Measurements from ENCODE around the gene FNTB.

Gene FNTB

DNA sequence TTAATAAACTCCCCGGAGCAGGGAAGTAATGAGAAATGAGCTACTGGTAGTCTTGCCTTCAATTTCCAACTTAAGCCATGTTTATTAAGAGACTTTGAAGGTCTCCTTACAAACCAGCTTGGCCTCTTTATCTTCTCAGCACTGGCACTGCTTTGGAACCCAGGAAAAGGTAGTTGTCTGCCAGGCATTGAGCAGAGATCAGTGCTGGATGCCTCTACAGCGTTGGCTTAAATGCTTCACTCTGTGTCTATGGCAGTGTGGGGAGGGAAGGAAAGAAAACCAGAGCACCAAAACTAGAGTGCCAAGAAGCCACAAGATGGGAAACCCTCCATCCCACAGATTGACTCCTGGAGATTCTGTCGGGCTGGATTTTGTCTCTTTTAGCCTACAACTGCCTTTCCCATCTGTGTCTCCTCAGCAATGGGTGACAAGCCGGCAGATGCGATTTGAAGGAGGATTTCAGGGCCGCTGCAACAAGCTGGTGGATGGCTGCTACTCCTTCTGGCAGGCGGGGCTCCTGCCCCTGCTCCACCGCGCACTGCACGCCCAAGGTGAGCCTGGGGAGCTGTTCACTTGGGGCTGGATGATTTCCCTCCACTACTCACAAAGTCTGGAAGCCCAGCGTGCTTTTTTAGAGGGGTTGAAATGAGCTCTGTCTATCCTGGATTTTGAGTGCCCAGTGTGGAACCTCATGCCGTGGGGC lies 57.3 kb downstream of the FNTB start:
- no peak for DNase-seq

DNA sequence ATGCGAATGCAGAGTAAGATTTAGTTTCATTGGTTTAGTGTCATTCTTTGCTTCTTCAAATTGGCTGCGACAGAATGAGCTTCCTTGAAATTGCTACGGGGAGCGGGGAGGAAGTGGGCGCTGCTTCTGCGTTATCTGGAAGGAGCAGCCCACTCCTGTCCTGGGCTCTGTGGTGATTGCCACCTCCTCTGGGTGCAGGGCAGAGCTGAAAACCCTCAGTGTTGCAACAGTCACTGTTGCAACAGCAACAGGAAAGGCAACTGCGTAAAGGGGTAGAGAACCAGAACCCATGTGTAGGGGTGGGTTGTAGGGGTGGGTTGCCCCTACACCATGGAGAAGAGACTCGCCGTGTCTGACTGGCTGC lies 57.9 kb downstream of the FNTB start:
- peak in 8 of 58 donors; percentile 16 to 55 (median 26) for DNase-seq

DNA sequence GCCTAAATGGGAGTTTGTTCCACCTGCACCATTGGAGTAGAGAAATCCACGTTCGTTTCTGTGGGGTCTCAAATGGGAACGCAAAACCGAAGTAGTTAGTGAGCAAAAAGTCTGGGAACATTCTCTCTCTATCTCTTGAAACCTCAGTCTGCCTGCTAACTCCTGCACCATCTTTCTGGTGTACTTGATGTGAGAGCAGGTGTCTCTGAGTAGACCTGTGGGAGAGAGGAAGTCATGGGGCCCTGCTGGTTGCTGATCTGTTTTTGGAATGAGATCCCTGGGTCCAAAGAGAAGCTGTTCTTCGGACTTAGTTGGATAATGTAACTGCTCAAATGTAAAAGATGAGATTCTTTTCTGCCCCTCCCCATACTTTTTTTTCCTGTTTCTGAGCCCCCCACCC lies 58.3 kb downstream of the FNTB start:
- DNase-seq = no peak

DNA sequence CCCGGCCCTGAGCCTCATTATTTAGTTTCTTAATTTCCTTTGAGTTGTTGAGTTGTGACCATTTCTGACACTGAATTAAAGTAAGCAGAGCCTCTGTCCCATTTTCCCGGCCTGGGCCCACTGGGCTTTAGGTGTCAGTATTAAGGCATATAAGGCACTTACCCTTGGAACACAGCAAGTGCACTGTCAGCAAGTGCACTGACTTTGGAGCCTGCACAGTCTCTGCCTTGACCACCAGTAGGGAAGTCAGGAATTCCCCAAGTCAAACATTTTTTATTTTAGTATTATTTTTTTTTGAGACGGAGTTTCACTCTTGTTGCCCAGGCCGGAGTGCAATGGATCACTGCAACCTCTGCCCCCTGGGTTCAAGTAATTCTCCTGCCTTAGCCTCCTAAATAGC lies 59.0 kb downstream of the FNTB start:
- DNase-seq = no peak

DNA sequence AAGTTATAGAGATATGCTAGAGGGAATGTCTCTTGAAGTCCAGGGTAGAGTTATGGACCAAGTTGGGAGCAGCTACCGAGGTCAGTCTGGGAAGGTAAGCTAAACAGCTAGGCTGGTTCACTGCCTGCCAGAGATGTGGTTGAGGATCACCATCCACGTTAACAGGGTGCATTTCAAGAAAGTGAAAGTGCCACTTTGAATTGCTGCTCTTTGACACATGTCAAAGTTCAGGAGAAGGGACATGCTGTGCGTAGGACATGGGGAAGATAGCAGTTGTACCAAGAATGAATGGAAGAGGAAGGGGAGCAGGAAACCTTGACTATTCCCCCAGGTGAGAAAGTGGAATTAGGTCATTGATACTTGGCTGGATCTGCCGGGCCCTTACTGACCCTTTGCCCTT lies 66.1 kb downstream of the FNTB start:
- no peak for DNase-seq

DNA sequence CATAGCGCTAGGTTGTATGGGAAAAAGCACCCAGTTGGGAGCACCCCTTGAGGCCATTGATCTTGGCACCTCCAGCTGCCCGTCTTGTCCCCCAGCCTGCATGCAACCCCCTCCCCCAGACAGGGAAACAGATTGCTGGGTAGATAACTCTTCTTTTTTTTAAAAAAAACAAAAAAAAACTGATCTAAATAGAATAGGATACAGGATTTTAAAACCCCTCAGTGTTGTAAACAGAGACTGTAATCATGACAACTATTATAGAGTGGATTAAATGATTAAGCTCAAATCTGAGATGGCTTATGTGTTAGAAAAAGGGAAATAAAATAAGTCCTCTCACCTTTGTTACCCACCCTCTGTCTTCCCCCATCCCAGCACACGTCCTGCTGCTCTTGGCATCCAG lies 66.8 kb downstream of the FNTB start:
- DNase-seq = no peak

DNA sequence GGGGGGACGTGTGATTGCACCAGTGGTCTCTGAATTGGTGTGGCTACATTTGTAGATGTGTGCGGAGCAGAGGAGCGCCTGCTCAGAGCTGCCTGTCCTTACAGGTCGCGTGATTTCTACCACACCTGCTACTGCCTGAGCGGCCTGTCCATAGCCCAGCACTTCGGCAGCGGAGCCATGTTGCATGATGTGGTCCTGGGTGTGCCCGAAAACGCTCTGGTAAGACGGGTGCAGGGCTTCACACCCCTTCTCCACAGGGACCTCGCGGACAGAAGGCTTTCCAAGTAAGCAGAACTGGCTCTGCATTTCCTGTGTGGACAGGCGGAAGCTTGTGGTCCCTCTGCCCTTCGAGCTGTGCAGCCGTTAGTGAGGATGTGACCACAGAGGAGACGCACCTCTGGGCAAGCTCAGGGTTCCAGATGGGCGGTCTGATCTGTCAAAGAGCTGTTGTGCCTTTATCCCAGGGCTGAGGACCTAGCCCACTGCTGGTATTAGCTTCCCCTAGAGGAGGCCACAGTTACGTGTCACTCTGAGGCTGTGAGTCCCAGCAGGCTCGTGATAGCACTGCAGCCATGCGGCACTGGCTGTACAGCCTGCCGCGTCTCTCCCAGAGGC lies 67.9 kb downstream of the FNTB start:
- DNase-seq = peak in 1 of 58 donors; percentile 13

DNA sequence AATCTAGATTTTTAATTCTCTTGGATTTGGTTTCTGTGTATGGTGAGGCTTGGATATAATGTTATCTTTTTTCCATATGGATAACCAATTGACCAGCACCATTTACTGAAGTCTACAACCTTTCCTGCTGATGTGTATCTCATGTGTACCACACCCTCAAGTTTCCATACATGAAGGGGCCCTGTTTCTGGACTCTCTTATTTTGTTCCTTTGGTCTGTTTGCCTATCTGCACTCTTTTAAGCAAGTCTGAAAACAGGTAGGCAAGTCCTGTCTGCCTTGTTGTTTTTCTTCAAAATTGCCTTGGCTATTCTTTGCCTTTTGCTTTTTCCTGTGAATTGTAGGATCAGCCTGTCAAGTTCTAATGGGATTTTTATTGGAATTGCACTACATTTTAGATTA lies 71.0 kb downstream of the FNTB start:
- no peak for DNase-seq

DNA sequence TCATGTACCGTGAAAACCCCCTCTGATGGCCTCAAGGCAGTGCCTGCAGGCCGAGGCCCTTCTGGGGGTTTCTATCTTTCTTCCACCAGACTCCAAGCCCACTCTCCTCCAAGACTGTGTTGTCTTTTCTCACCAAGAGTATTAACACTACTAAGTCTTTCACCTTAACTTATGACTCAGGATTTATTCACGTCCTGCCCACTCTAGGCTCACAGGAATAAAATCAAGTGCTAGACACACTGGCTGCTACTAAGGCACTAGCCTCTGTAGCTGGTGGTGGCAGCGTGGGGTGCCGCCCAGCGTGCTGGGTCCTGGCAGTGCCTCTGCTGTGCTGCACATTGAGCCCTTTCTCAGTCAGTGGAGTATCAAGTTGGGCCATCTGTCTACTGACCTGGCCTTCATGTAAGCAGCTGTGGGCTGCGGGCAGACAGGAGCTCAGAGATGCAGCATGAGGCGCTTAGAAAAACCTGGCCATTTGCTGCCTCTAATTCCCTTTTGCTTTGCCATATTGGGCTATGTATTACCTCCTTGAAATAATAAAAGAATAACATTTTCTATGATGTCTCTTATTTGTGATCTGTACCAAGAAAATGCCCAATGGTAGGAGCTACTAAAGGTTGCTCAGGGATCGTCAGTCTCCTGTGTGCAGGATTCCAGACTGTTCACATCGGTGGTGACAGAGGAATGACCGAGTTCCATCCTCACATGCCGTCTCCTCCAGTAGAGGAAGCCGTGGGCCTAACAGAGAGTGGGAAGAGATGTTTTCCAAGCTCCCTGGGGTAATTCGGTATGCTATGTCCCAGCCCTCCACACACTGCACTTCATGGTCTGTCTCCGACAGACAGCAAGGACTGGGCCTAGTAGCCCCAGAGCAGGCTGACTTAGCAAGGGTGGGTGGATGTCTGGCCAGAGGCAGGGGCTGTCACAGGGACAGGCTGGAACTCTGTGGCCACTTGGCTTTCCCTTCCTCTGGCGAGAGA lies 75.7 kb downstream of the FNTB start:
- peak in 1 of 58 donors; percentile 21 for DNase-seq

DNA sequence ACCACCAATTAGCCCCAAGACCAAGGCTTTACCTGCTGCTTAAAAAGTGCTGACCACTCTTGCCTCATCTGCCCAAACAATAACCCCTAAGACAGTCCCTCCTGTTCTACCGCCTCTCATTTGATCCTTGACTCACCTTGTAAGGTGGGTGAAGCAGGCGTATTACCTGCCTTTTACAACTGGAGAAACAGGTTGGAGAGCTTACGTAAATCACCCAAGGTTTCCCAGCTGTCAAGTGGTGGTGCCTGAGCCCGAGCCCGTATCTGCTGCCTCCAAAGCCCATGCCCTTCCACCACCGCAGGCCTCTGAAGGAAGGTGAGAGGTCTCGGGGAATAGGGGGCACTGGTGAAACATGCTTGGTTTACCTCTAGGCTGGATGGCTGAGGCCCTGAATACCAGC lies 79.0 kb downstream of the FNTB start:
- DNase-seq = no peak

DNA sequence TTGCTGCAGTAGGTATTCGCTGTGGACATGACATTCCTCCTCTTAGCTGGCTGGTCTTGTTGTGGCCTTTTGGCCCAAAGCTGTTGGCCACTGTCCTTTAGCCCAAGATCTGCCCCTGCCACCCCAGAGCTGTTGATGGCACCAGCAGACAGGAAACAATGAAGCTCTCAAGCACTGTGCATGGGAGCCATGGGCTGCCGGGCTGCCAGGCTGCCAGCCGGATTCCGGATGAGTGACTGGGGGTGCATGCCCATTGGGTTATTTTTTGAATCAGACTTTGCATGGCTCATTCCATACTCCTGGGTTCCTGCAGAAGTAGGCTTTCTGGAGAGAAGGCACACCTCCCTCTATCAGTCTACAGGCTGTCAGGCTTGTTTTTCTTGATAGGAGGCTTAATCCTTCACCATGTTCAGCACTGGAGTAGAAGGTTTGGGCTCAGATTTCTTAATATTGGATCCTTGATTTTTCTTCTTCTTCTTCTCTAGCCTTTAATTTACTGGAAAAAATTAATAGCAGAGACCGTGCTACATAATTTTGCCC lies 83.2 kb downstream of the FNTB start:
- DNase-seq = no peak

DNA sequence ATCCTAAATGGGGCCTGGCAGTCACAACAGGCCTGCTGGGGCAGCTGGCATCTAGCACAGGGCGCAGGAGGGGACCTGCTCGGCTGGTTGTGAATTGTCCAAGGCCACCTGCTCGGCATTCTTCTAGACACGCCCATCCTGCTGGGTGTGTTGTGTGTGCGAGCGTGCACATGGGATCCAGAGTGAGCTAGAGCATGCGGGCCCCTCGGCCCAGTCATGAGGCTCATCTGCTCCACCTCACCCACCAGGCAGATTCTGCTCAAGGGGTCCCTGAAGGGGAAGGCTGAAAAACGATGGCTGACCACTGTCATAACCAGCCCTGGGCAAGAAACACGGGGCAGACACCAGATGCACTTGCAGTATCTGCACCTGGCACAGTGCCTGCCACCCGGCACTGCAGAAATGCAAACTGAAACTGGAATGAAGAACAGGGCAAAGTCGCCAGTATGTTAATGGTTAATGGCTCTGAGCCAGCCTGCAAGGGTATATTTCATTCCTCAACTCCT lies 83.8 kb downstream of the FNTB start:
- DNase-seq = peak in 1 of 58 donors; percentile 32

DNA sequence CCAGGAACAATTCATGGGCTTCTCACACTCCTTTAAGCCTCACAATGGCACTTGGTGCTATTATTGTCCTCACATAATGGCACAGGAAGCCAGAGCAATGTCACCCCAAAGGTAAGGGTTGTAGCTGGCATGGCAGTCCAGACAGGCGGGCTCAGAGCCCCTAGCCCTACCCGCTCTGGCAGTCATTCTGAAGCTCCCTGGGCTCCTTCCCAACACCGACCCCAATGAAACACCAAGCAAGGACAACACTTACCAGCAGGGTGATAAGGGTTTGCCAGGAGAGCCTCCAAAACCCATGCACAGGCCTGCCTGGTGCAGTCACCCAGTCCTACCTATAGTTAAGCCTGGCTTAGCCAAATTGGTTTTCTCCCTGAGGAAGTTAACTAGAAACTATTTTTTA lies 84.8 kb downstream of the FNTB start:
- DNase-seq = no peak

DNA sequence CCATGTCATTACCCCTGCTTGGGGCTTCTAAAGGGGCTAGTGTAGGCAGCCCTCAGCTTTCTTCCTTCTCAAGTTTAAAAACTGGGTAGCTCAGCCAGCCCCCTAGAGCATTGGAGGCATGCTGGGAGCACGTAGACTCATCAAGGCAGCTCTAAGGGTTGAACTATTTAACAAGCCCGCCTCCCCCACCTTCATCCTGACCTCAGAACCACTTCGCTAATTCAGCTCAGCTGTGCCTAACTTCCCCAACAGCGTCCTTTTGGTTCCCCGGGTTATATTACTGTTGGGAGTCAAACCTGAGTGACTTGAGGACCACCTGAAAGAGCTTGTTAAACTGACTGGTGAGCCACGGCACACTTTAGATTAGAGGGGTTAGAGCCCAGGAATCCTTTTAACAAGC lies 85.6 kb downstream of the FNTB start:
- no peak for DNase-seq

DNA sequence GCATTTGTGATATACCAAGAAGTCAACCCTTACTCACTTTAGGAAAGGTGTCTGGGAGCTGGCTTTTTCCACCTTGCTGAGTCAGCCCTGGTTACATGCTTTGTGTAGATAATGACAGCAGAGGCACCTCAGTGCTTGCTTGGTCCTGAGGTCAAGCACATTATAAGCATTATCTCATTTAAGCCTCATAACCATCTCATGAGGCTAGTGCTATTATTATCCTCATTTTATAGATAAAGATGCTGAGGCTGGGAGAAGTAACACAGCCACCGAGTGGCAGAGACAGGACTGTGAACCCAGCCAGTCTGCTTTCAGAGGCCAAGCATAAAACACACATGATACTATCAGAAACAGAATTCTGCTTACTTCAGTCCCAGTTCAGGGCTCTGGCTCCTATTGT lies 86.2 kb downstream of the FNTB start:
- DNase-seq = no peak

DNA sequence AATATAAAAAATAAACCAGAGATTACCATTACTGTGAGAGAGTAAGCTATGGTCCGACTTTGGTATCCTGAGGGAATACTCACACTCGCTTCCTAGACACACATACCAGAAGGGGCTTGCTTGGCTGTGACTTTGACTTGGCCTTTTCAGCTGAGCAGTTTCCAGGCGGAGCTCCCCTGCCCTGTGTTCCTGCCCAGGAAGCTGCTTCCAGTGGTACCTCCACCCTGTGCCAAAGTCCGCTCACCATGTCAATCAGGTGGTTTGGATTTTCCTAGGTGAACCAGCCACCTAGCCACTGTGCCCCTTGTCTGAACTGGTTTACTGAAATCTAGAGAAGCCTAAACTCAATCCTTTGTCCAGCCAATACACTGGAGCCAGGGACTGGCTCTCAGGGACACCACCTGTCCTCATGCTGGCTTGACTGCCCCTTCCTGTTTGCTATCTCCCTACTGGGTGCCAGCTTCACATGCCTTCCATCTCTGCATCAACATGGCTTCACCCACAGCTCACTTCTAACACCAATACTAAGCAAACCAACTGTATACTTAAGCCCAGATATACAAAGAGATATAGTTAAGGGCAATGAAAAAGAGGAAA lies 87.0 kb downstream of the FNTB start:
- no peak for DNase-seq

DNA sequence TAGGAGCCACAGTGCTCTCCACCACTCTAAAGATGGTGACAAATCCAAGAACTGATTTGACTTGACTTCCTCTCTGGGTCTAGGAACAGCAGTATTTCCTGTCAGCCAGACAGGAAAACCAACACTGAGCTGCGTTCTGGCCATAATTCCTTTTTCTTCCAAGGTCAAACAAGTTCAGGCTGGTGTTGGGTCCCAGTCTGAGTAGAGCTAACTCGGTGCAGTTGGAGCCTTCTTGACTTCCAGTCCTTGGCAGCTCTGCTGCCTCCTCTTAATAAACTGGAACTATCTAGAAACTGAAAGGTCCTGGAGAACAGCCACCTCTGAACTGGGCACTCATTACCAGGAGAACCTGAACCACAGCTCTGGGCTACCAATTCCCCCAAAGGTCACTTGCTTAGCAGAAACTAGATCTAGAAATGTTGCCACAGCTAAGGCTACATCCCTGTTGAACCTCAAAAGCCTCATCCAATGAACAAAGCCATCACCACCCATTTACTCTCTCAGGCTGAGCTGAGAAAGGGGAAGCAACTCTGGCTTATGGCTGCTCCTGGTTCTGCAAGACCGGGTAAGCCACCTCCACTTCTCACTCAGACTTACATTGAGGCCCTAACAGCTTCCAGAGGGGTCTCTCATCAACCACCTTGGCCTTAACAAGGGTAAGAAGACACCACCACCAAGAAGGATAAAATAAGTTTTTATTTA lies 87.9 kb downstream of the FNTB start:
- DNase-seq = no peak

DNA sequence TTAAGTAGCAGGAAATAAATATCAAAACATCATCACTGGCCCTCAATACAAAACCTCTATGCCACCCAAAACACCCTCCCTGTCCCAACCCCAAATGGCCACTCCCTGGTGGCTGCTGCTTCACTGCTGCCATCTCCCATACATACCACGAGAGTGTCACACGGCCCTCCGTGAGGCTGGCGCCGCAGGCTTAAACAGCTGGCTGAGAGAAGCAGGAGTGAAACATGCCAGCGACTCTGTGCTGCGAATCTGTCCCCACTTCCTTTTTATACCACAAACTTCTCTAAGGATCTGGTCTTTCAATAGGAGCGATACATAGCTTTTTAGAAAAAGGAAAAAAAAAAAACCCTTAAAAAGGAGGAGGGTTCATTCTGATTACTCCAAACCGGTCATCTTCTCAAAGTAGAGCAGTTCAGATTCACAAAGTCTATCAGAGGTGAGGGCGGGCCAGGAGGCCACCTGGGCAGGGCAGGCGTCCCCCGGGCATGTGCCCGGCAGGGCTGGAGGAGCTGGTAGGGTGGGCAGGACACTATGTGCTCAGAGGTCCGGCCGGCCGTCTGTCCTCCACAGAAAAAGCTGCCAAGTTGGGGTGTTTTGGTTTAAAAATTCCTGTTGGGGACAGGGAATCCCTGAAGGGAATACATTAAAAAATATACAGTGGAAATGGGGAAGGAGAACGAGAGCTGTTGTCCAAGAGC lies 89.1 kb downstream of the FNTB start:
- peak in 1 of 58 donors; percentile 23 for DNase-seq

DNA sequence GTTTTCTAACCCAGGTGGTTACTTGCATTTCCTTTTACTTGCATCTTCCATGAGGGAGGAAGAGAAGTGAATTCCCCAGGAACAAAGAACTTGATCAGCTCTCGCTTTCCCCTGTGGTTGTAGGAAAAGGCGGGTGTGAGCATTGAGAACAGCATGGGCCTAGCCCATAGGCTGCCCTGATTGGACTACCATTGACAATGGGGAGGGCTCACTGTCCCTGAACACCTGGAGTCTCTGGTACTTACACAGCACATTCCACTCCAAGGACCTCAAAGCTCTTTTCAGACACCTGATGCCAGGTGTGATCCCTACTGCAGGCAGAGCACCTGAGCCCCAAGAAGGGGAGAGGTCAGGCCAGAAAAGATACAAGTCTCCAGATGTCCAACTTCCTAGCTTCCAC lies 90.6 kb downstream of the FNTB start:
- no peak for DNase-seq

DNA sequence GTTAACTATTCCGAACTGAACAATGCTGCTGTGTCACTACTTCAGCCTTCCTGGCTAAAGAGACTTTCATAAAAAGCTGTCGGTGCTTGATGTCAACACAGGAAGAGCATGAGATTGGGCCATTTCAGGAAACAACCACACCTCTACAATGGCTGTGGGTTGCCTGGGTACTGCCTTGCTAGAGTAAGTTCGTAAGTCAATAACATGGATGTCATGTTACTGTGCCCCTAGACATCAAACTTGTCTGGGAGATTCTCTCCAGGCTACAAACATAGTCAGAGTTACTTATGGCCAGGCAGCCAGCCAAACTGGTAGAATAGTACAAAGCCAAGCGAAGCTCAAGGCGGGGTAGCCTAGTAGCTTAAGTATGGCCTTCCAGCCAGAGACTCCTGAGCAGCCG lies 92.5 kb downstream of the FNTB start:
- no peak for DNase-seq

Data from anterior cingulate cortex (tissue), 58 donors.